ENCODE data around the gene NFKB2. TPM values are rescaled to one million over a fixed set of nuclear protein-coding genes. Genes with fewer than 3 reads are reported as not detected.

Gene NFKB2
- total and polyA plus RNA-seq, 2 experiments from 2014 or later, result 10.8 to 29.8 TPM

GRCh38 chr10:102414749-102415148 lies 19.2 kb downstream of the NFKB2 start:
- no peak for DNase-seq (ENCODE audit: low read depth in 1 of 2, low spot score in 1 of 2)
- Histone ChIP-seq H3K27ac (no peak overlapping the region), H3K27me3 (peaks cover 22% of the 10 kb centered on the region)

DNA sequence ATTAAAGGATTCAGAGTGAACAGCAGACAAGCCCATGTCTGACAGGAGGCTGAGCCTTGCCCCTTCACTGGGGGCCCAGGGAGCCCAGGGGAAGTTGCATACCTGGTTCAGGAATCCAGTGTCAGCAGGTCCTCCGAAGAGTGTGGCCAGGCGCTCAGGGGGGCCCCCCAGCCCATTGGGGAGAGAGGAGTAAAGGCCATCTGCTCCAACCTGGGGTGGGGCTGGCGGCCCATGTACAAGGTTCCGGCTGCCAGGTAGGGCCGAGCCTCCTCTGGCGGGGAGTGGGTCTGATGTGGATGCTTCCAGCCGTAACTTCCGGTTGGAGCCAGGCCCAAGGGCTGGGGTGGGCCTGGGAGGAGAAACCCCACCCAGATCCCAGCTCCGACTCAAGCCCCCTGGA lies 20.8 kb downstream of the NFKB2 start:
- Histone ChIP-seq H3K4me1 (ENCODE audit: low read depth) (peaks cover 12% of the 10 kb centered on the region), H3K9me3 (ENCODE audit: low read depth) (no peaks in the 10 kb centered on the region), H3K4me3 (no peak overlapping the region), H3K27ac (no peak overlapping the region), H3K36me3 (no peaks in the 10 kb centered on the region), H3K27me3 (peaks cover 11% of the 10 kb centered on the region)
- DNase-seq (ENCODE audit: low read depth in 1 of 2, low spot score in 1 of 2), result no peak
- no peak for TF ChIP-seq CTCF (IDR thresholded peaks at IDR 0.05; ENCODE audit: low read depth, low read length)

More at GRCh38 chr10:102414749-102415148, 19.2 kb downstream of the NFKB2 start:
- H3K36me3 ChIP-seq, result no peaks in the 10 kb centered on the region
- TF ChIP-seq CTCF (IDR thresholded peaks at IDR 0.05; ENCODE audit: low read depth, low read length), result no peak
- no peaks in the 10 kb centered on the region for H3K9me3 ChIP-seq (ENCODE audit: low read depth)
- H3K4me1 ChIP-seq (ENCODE audit: low read depth), result peaks cover 8% of the 10 kb centered on the region
- no peak overlapping the region for H3K4me3 ChIP-seq

GRCh38 chr10:102416695-102417094 lies 21.2 kb downstream of the NFKB2 start:
- H3K4me3 ChIP-seq, result no peak overlapping the region
- no peaks in the 10 kb centered on the region for H3K9me3 ChIP-seq (ENCODE audit: low read depth)
- TF ChIP-seq CTCF (IDR thresholded peaks at IDR 0.05; ENCODE audit: low read depth, low read length), result no peak
- H3K27ac ChIP-seq, result no peak overlapping the region
- H3K36me3 ChIP-seq, result no peaks in the 10 kb centered on the region
- DNase-seq (ENCODE audit: low read depth in 1 of 2, low spot score in 1 of 2), result no peak
- peaks cover 7% of the 10 kb centered on the region for H3K27me3 ChIP-seq
- H3K4me1 ChIP-seq (ENCODE audit: low read depth), result peaks cover 12% of the 10 kb centered on the region

- Histone ChIP-seq H3K9me3 (ENCODE audit: low read depth) (no peaks in the 10 kb centered on the region), H3K36me3 (peaks cover 7% of the 10 kb centered on the region), H3K27ac (no peak within 1 kb of the TSS), H3K4me1 (ENCODE audit: low read depth) (peaks cover 19% of the 10 kb centered on the region), H3K27me3 (no peaks in the 10 kb centered on the region), H3K4me3 (peak within 1 kb of the TSS; percentile 55)
- DNase-seq (ENCODE audit: low read depth in 1 of 2, low spot score in 1 of 2), result peak in 1 of 2 donors; percentile 32
- TF ChIP-seq CTCF (IDR thresholded peaks at IDR 0.05; ENCODE audit: low read depth, low read length), result no peak
These were observed 23.2 kb downstream of the NFKB2 start, which contains the start of gene PSD for GRCh38 chr10:102418622-102419268. PSD (minus strand) TSS chr10:102418785; CDS start chr10:102417038, 1,747 bp downstream.

DNA sequence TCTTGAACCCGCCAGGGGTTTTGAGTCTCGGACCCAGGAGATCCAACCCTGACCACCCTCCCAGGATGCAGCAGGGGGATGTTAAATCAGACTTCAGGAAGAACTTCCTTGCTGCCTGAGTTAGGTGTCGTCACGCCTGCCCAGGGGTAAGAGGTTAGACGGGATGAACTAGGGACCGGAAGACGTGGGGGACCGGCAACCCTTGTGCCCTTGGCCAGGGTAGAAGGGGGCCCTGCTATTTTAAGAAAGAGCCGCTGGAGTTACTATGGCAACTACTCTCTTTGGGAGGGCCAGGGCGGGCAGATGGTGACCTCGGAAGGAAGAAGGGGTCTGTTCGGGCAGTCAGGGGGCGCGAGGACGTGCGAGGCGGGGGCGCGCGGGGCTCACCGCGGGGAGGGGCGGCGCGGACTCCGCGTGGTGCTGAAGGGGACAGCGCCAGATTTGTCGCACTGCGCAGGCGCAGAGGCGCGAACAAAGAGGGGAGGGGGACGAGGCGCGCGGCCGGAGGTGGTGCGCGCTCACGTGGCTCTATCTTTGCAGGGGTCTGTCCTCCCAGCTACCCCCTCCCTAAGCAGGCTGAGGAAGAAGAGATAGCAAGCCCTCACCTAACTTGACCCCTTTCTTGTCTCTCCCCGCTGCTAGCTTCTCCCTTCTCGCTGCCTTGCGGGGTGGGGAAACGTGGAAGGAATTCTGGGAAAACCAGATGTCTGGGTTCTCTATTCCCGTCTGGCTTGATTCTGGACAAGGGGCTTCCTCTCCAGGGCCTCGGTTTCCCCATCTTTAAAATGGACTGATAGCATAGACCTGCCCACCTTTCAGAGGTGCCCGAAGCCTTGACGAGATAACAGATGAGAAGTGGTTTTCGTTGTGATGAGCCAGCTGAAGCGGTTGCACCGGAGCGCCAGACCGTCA lies 24.0 kb downstream of the NFKB2 start:
- peaks cover 19% of the 10 kb centered on the region for H3K4me1 ChIP-seq (ENCODE audit: low read depth)
- no peaks in the 10 kb centered on the region for H3K27me3 ChIP-seq
- peak overlapping the region; percentile 86 for H3K27ac ChIP-seq
- TF ChIP-seq CTCF (IDR thresholded peaks at IDR 0.05; ENCODE audit: low read depth, low read length), result no peak
- DNase-seq (ENCODE audit: low read depth in 1 of 2, low spot score in 1 of 2), result peak in 1 of 2 donors; percentile 82
- no peaks in the 10 kb centered on the region for H3K9me3 ChIP-seq (ENCODE audit: low read depth)
- H3K36me3 ChIP-seq, result peaks cover 7% of the 10 kb centered on the region
- H3K4me3 ChIP-seq, result peak overlapping the region; percentile 55
